SW480 (cell line): Measurements from ENCODE around the gene SCAPER.
"Not testable (repeated sequence)": the region's sequence is repeated elsewhere in the genome, so short reads cannot be mapped to it uniquely, and the experiment has no call there.

Experiments
- DNase-seq: peaks from one replicate; pipeline ENCODE4 v3.0.0-alpha.2; 2016; ENCODE audit warnings: low spot score

SCAPER gene

DNA sequence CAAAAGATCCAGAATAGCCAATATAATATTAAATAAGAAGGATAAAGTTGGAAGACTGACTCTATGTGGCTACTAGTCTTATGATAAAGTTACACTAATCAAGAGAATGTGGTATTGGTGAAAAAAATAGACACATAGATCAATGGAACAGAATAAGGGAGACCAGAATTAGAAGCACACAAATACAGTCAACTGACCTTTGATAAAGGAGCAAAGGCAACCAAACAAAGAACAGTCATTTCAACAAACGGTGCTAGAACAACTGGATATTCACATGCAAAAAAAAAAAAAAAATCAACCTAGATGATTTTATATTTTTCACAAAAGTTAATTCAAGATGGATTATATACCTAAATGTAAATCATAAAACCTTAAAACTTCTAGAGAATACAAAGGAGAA, 422.1 kb downstream of the SCAPER start:
- no peak for DNase-seq

DNA sequence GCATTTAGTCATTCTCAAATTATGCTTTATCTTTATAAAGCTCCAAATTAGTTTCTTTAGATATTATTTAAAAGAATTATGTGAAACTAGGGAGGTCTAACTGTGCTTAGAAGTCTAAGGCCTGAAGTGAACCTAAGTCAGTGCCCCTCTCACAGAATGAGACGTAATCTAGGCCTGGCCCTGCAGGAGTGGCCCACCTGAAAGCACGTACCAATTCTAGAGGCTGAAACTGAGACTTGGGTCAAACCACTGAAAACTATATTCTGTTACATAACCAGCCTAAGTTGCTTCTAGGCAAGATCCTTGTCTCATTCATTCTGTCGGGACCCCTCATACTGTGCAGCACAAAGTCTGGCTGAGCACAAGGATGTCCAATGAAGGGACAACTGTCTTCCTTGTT, 424.9 kb downstream of the SCAPER start:
- DNase-seq: no peak

DNA sequence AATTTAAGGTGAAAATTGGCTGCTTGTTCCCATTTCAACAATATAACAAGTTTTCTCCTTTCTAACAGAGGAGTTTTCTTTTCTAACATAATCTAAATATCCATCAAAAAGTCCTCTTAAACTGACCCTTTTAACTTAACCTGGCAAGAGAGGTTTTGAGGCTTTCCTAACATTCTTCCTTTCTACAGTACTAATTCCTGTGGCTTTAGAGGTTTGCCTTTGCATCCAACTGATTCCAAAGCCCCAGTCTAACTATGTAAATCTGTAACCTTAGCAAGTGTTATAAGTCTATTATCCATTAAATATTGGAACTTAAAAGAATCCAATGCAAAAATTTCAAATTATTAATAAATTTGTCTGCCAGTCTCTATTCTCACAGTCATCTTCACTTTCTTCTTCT, 434.4 kb downstream of the SCAPER start:
- no peak for DNase-seq

GRCh38 chr15:76468722-76469121, 436.4 kb downstream of the SCAPER start:
- no peak for DNase-seq

GRCh38 chr15:76467136-76467535, 438.0 kb downstream of the SCAPER start:
- DNase-seq: no peak

- DNase-seq: no peak
Observed at GRCh38 chr15:76465728-76466127, 439.4 kb downstream of the SCAPER start.

- no peak for DNase-seq
Observed at GRCh38 chr15:76464247-76464646, 440.9 kb downstream of the SCAPER start.

GRCh38 chr15:76460871-76461270, 444.3 kb downstream of the SCAPER start:
- DNase-seq: no peak

GRCh38 chr15:76460347-76460746, 444.8 kb downstream of the SCAPER start:
- DNase-seq: no peak

- DNase-seq: no peak
Observed at GRCh38 chr15:76451540-76451939, 453.6 kb downstream of the SCAPER start.

- DNase-seq: no peak
Observed at GRCh38 chr15:76449455-76449854, 455.7 kb downstream of the SCAPER start.

GRCh38 chr15:76448755-76449154, 456.4 kb downstream of the SCAPER start:
- DNase-seq: no peak

- no peak for DNase-seq
Observed at GRCh38 chr15:76447728-76448441, 457.3 kb downstream of the SCAPER start.

DNA sequence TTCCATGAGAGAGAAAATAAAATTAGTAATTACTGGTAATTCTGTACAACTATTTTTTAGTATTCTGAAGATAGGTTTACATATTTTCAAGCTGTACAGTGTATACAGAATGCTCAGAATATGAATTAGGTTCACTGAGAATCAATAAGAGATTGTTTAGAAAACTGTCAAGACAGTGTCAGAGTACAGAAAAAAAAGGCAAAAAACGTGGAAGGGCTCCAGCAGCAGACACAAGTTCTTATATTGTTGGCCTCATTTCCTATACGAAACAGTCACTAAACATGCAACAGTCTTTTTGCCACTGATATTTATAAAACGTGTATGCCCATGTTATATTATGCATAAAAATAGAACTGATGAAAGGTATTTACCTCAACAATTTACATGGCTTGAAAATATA, 464.7 kb downstream of the SCAPER start:
- DNase-seq: no peak

DNA sequence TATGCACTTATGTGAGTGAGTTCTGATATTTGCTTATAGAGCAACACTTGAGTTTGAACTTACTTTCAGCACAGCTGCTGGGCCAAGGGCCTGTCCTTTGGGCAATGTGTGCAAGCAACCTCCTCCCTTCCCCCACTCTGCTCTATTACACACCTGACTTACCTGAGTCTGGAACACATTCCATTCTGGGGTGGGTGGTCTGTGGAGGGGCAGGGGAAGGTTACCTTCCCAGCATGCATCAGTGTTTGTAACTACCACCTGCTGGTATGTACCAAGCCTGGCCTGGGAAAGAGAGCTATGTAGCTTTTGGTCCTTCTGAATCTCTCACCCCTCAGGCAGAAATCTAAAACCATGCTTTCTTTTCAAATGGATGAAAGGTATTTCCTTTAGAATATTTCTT, 465.6 kb downstream of the SCAPER start:
- DNase-seq: peak; percentile 22

GRCh38 chr15:76433798-76434400, 471.2 kb downstream of the SCAPER start:
- no peak for DNase-seq

- not testable (repeated sequence) for DNase-seq
Observed at GRCh38 chr15:76433036-76433435, 472.1 kb downstream of the SCAPER start.

DNA sequence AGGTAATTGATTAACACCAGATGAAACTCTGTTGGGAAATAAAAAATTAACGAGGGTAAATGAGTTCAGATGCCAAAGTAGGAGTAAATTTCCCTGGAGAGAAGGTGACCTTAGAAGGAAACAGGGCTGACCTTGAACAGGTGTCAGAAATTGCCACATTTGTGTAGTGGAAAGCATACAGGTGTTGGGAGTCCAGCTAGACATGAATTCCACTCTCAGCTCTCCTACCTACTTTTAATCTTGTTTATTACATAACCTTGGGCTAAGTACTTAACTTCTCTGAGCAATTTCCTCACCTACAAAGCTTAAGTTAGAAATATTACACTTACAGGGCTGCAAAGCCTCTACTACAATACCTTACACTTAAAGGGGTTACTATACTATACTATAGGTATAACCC, 472.5 kb downstream of the SCAPER start:
- DNase-seq: no peak

- DNase-seq: no peak
Observed at GRCh38 chr15:76431971-76432370, 473.2 kb downstream of the SCAPER start.

GRCh38 chr15:76430711-76431110, 474.4 kb downstream of the SCAPER start:
- not testable (repeated sequence) for DNase-seq

DNA sequence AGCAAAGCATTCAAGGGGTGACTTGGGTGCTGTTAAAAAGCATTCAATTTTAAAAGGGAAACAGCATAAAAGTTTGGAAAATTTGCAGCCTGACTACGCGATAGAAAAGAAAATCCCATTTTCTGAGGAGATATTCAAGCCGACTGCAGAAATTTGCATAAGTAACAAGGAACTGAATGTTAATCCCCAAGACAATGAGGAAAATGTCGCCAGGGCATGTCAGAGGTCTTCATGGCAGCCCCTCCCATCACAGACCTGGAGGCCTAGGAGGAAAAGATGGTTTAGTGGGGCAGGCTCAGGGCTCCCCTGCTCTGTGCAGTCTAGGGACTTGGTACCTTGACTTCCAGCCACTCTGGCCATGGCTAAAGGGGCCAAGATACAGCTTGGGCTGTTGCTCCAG, 475.5 kb downstream of the SCAPER start:
- no peak for DNase-seq

- DNase-seq: no peak
Observed at GRCh38 chr15:76426941-76427340, 478.2 kb downstream of the SCAPER start.

DNA sequence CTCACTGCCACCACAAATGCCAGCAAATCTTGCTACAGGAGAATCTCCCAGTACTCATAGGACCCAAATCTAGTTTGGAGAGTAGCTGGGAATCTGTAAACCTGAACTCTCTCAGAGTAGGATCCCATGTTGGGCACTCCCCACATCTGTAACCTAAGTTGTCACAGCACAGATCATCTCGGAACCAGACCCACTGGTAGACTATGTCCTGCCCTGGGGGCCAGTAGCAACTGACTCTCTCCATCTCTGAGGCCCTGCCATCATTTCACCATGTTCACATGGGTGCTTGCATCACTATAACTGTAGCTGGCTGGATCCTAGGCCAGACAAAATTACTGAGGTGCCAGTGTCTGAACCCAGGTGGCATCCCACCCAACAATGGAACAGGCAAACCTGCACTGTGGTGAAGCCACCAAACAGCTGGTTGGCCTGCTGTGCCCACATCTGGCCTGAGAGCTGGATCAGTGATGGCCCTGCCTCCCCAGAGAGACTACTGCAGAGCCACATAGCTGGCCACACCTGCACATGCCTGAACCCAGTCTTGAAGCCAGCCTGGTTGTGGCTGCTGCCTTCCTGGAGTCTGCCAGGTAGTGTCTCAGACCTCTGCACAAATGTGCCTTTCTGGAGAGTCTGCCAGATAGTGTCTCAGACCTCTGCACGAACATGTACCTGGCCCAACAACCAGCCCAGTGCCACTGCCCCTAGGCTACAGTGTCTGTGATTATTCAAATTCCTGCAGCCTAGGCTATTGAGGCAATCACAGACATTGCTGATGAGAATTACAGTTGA, 486.6 kb downstream of the SCAPER start:
- DNase-seq: no peak
